Measurements from ENCODE around the gene SYNDIG1.

Gene SYNDIG1

GRCh38 chr20:24535941-24536730 lies 66.7 kb downstream of the SYNDIG1 start:
- no peak for DNase-seq
- in situ Hi-C loops (cut with HindIII; ENCODE audit: low pct_ligation_motif_present, low pct_unique_long_range_greater_than_20kb, low sequenced_read_pairs) = no loop called here

GRCh38 chr20:24537210-24537609 lies 67.8 kb downstream of the SYNDIG1 start:
- in situ Hi-C loops (cut with HindIII; ENCODE audit: low pct_ligation_motif_present, low pct_unique_long_range_greater_than_20kb, low sequenced_read_pairs) = no loop called here
- DNase-seq = no peak

GRCh38 chr20:24542721-24543120 lies 73.3 kb downstream of the SYNDIG1 start:
- DNase-seq = no peak
- in situ Hi-C loops (cut with HindIII; ENCODE audit: low pct_ligation_motif_present, low pct_unique_long_range_greater_than_20kb, low sequenced_read_pairs) = no loop called here

GRCh38 chr20:24543168-24543567 lies 73.7 kb downstream of the SYNDIG1 start:
- in situ Hi-C loops (cut with HindIII; ENCODE audit: low pct_ligation_motif_present, low pct_unique_long_range_greater_than_20kb, low sequenced_read_pairs) = no loop called here
- no peak for DNase-seq

- in situ Hi-C loops (cut with HindIII; ENCODE audit: low pct_ligation_motif_present, low pct_unique_long_range_greater_than_20kb, low sequenced_read_pairs) = no loop called here
- no peak for DNase-seq
Measured at GRCh38 chr20:24543741-24544140, 74.3 kb downstream of the SYNDIG1 start.

GRCh38 chr20:24544371-24544770 lies 74.9 kb downstream of the SYNDIG1 start:
- in situ Hi-C loops (cut with HindIII; ENCODE audit: low pct_ligation_motif_present, low pct_unique_long_range_greater_than_20kb, low sequenced_read_pairs) = no loop called here
- no peak for DNase-seq

GRCh38 chr20:24545168-24545567 lies 75.7 kb downstream of the SYNDIG1 start:
- no peak for DNase-seq
- in situ Hi-C loops (cut with HindIII; ENCODE audit: low pct_ligation_motif_present, low pct_unique_long_range_greater_than_20kb, low sequenced_read_pairs) = no loop called here

GRCh38 chr20:24546232-24546892 lies 76.9 kb downstream of the SYNDIG1 start:
- DNase-seq = no peak
- in situ Hi-C loops (cut with HindIII; ENCODE audit: low pct_ligation_motif_present, low pct_unique_long_range_greater_than_20kb, low sequenced_read_pairs) = no loop called here

GRCh38 chr20:24547967-24548366 lies 78.5 kb downstream of the SYNDIG1 start:
- in situ Hi-C loops (cut with HindIII; ENCODE audit: low pct_ligation_motif_present, low pct_unique_long_range_greater_than_20kb, low sequenced_read_pairs) = no loop called here
- DNase-seq = no peak

- no peak for DNase-seq
- in situ Hi-C loops (cut with HindIII; ENCODE audit: low pct_ligation_motif_present, low pct_unique_long_range_greater_than_20kb, low sequenced_read_pairs) = no loop called here
Measured at GRCh38 chr20:24559114-24559732, 89.8 kb downstream of the SYNDIG1 start.

GRCh38 chr20:24560571-24561491 lies 91.4 kb downstream of the SYNDIG1 start:
- in situ Hi-C loops (cut with HindIII; ENCODE audit: low pct_ligation_motif_present, low pct_unique_long_range_greater_than_20kb, low sequenced_read_pairs) = no loop called here
- no peak for DNase-seq

GRCh38 chr20:24565835-24566351 lies 96.5 kb downstream of the SYNDIG1 start:
- in situ Hi-C loops (cut with HindIII; ENCODE audit: low pct_ligation_motif_present, low pct_unique_long_range_greater_than_20kb, low sequenced_read_pairs) = no loop called here
- DNase-seq = no peak

- DNase-seq = no peak
- in situ Hi-C loops (cut with HindIII; ENCODE audit: low pct_ligation_motif_present, low pct_unique_long_range_greater_than_20kb, low sequenced_read_pairs) = no loop called here
Measured at GRCh38 chr20:24566656-24567055, 97.2 kb downstream of the SYNDIG1 start.

- DNase-seq = no peak
- in situ Hi-C loops (cut with HindIII; ENCODE audit: low pct_ligation_motif_present, low pct_unique_long_range_greater_than_20kb, low sequenced_read_pairs) = no loop called here
Measured at GRCh38 chr20:24567508-24567907, 98.1 kb downstream of the SYNDIG1 start.

GRCh38 chr20:24568842-24569241 lies 99.4 kb downstream of the SYNDIG1 start:
- no peak for DNase-seq
- in situ Hi-C loops (cut with HindIII; ENCODE audit: low pct_ligation_motif_present, low pct_unique_long_range_greater_than_20kb, low sequenced_read_pairs) = no loop called here

- no peak for DNase-seq
- in situ Hi-C loops (cut with HindIII; ENCODE audit: low pct_ligation_motif_present, low pct_unique_long_range_greater_than_20kb, low sequenced_read_pairs) = no loop called here
Measured at GRCh38 chr20:24571159-24571558, 101.7 kb downstream of the SYNDIG1 start.

- in situ Hi-C loops (cut with HindIII; ENCODE audit: low pct_ligation_motif_present, low pct_unique_long_range_greater_than_20kb, low sequenced_read_pairs) = no loop called here
- no peak for DNase-seq
Measured at GRCh38 chr20:24572140-24572539, 102.7 kb downstream of the SYNDIG1 start.

- DNase-seq = no peak
- in situ Hi-C loops (cut with HindIII; ENCODE audit: low pct_ligation_motif_present, low pct_unique_long_range_greater_than_20kb, low sequenced_read_pairs) = no loop called here
Measured at GRCh38 chr20:24572862-24573261, 103.4 kb downstream of the SYNDIG1 start.

- DNase-seq = no peak
- in situ Hi-C loops (cut with HindIII; ENCODE audit: low pct_ligation_motif_present, low pct_unique_long_range_greater_than_20kb, low sequenced_read_pairs) = no loop called here
Measured at GRCh38 chr20:24573557-24573956, 104.1 kb downstream of the SYNDIG1 start.
